GM21619 (cell line): ENCODE data around the gene SOCS1.

ENCODE experiments used
- ATAC-seq: cut with Tn5 transposase; IDR thresholded peaks from one replicate; pipeline ENCODE4 v1.9.1; 2021; ENCODE audit not compliant: unreplicated experiment

The SOCS1 gene

GRCh38 chr16:11263737-11264136, 7.7 kb upstream of the SOCS1 start:
- ATAC-seq = no peak

- no peak for ATAC-seq
These were observed 6.9 kb upstream of the SOCS1 start for GRCh38 chr16:11262915-11263314.

- no peak for ATAC-seq
These were observed 4.6 kb upstream of the SOCS1 start for GRCh38 chr16:11260596-11260966.

GRCh38 chr16:11259655-11260595, 3.9 kb upstream of the SOCS1 start:
- no peak for ATAC-seq

GRCh38 chr16:11258553-11259492, 2.8 kb upstream of the SOCS1 start:
- no peak for ATAC-seq

- ATAC-seq = no peak
These were observed 1.3 kb upstream of the SOCS1 start for GRCh38 chr16:11257131-11257938.

- no peak for ATAC-seq
These were observed 692 bp upstream of the SOCS1 start for GRCh38 chr16:11256661-11257130.

GRCh38 chr16:11254913-11255736, 879 bp downstream of the SOCS1 start:
- ATAC-seq = peak; percentile 4

GRCh38 chr16:11253995-11254912, 1.8 kb downstream of the SOCS1 start:
- ATAC-seq = no peak

- no peak for ATAC-seq
These were observed 2.7 kb downstream of the SOCS1 start for GRCh38 chr16:11253009-11253994.

GRCh38 chr16:11252482-11252931, 3.5 kb downstream of the SOCS1 start:
- no peak for ATAC-seq

GRCh38 chr16:11251525-11252481, 4.2 kb downstream of the SOCS1 start:
- ATAC-seq = no peak

GRCh38 chr16:11250786-11251524, 5.0 kb downstream of the SOCS1 start:
- no peak for ATAC-seq

GRCh38 chr16:11250091-11250785, 5.8 kb downstream of the SOCS1 start:
- ATAC-seq = no peak
